ENCODE results near the gene DEFB132. TPM values are rescaled to one million over a fixed set of nuclear protein-coding genes. Genes with fewer than 3 reads are reported as not detected.

The DEFB132 gene
- total and polyA plus RNA-seq, 2 donors (not counting 3 experiments of a cell fraction or from before 2014, with no cell fraction given): not detected

DNA sequence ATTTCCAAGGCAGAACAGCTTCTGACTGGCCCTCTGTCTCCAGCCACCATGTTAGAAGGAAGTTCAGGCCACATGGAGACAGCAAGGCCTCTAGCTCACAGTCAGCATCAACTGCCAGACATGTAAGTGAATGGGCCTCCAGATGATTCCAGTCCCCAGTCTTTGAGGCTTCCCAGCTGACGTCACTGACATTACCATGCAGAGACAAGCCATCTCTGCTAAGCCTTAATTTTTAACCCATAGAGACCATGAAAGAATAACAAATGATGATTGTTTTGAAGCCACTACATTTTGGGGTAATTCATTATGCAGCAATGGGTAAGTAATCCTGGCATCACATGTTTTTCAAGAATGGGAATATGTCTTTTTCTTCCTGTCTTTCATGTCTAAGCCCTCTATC lies 41.7 kb upstream of the DEFB132 start:
- dilution Hi-C loops (cut with MboI; ENCODE audit: extremely low pct_ligation_motif_present, low sequenced_read_pairs): no loop called here
- DNase-seq (ENCODE audit: low read depth, low spot score): no peak
- ChIA-PET POLR2A (no interaction called here), CTCF (no interaction called here)
- no peak for FAIRE-seq
- Histone ChIP-seq H4K20me1 (replicated peaks; ENCODE audit: control insufficient read depth, extremely low read depth, insufficient read depth, low read length) (no peaks in the 10 kb centered on the region), H3K79me2 (ENCODE audit: control insufficient read depth, insufficient read depth, low read length) (no peaks in the 10 kb centered on the region), H3K9ac (replicated peaks; ENCODE audit: extremely low read depth, insufficient read depth, low read length) (no peak overlapping the region), H3K36me3 (ENCODE audit: control insufficient read depth in 2 of 2, extremely low read depth in 1 of 2, insufficient read depth in 2 of 2, low read length in 2 of 2) (no peaks in the 10 kb centered on the region), H3K9me1 (replicated peaks; ENCODE audit: control insufficient read depth, extremely low read depth, insufficient read depth, low read length) (no peaks in the 10 kb centered on the region), H3K4me3 (replicated peaks in 1 of 3; ENCODE audit: insufficient read depth in 1 of 3, low read depth in 1 of 3, low read length in 3 of 3) (no peak overlapping the region), H3K27ac (ENCODE audit: insufficient read depth, low read depth, low read length) (no peak overlapping the region), H3K9me3 (replicated peaks; ENCODE audit: control insufficient read depth, insufficient read depth, low read length) (no peaks in the 10 kb centered on the region), H2AFZ (ENCODE audit: low read depth, low read length) (no peak overlapping the region), H3K4me1 (ENCODE audit: control insufficient read depth, extremely low read depth, insufficient read depth, low read length) (no peaks in the 10 kb centered on the region), H3K4me2 (ENCODE audit: insufficient read depth, low read length) (no peak overlapping the region), H3K27me3 (ENCODE audit: control insufficient read depth in 2 of 2, insufficient read depth in 2 of 2, low read length in 2 of 2) (peaks cover 13 to 17% of the 10 kb centered on the region in 2 experiments)
- TF ChIP-seq MYC (IDR thresholded peaks at IDR 0.05; ENCODE audit: low read depth, low read length) (no peak), POLR2A (IDR thresholded peaks at IDR 0.05; ENCODE audit: low read depth, low read length) (no peak), EZH2 (IDR thresholded peaks at IDR 0.05; ENCODE audit: borderline replicate concordance, low read depth, low read length, severe bottlenecking) (no peak), GATA2 (IDR thresholded peaks at IDR 0.05; ENCODE audit: insufficient read depth, insufficient read length, low read depth, low read length) (no peak), CTCF (IDR thresholded peaks at IDR 0.05; ENCODE audit: extremely low read depth in 1 of 2, insufficient read depth in 1 of 2, low read depth in 1 of 2, low read length in 2 of 2) (no peak), FOS (IDR thresholded peaks at IDR 0.05; ENCODE audit: borderline replicate concordance, insufficient read depth, low read length) (no peak), POLR2AphosphoS5 (IDR thresholded peaks at IDR 0.05; ENCODE audit: insufficient read depth, low read depth, low read length) (no peak), JUN (IDR thresholded peaks at IDR 0.05; ENCODE audit: borderline replicate concordance, insufficient read depth, insufficient read length, low read depth) (no peak)
- TF ChIP-seq, protein P1, sequence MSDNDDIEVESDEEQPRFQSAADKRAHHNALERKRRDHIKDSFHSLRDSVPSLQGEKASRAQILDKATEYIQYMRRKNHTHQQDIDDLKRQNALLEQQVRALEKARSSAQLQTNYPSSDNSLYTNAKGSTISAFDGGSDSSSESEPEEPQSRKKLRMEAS (IDR thresholded peaks at IDR 0.05; ENCODE audit: insufficient read depth, insufficient read length): no peak
- intact Hi-C loops (cut with micrococcal nuclease): no loop called here
- no TSS peak for BruUV-seq (replicated peaks)

Data from endothelial cell of umbilical vein (primary cell).